Esophagus muscularis mucosa (tissue), 4 donors: ENCODE results near the gene DUOXA1. TPM values are rescaled to one million over a fixed set of nuclear protein-coding genes. Genes with fewer than 3 reads are reported as not detected.
"Not testable (repeated sequence)": the region's sequence is repeated elsewhere in the genome, so short reads cannot be mapped to it uniquely, and the experiment has no call there.

Source experiments
- DNase-seq: peaks from one replicate; pipeline ENCODE4 v3.0.0-alpha.2; 2017; ENCODE audit errors: extremely low spot score
- H3K27ac ChIP-seq, 4 donors: fragments of 200-600 bp; sonication (generic); replicated peaks in 1 of 4; 1 replicate in 3 of 4; 2 replicates in 1 of 4; pipeline ENCODE4 v1.5.1; 2016 to 2019; ENCODE audit warnings: mild to moderate bottlenecking in 1 of 4
- H3K27me3 ChIP-seq, 4 donors: fragments of 200-600 bp; sonication (generic); one replicate each; pipeline versions ENCODE4 v1.5.1 to v1.6.0; 2016 to 2019
- H3K36me3 ChIP-seq, 4 donors: fragments of 200-600 bp; sonication (generic); one replicate each; pipeline ENCODE4 v1.5.1; 2016 to 2019
- H3K4me1 ChIP-seq, 4 donors: fragments of 200-600 bp; sonication (generic); one replicate each; pipeline ENCODE4 v1.5.1; 2016 to 2019
- H3K4me3 ChIP-seq, 4 donors: fragments of 200-600 bp; sonication (generic); 1 replicate in 2 of 4; 2 replicates in 2 of 4; pipeline ENCODE4 v1.5.1; 2016 to 2019; ENCODE audit warnings: mild to moderate bottlenecking in 4 of 4, moderate library complexity in 1 of 4
- H3K9me3 ChIP-seq, 4 donors: fragments of 200-600 bp; sonication (generic); 1 replicate in 3 of 4; 2 replicates in 1 of 4; pipeline ENCODE4 v1.5.1; 2016 to 2019
- EP300 ChIP-seq: sonication (generic); formaldehyde crosslinking; IDR thresholded peaks from one replicate; pipeline ENCODE4 v1.6.1; 2017; ENCODE audit warnings: antibody characterized with exemption
- POLR2A ChIP-seq: fragments of 450-650 bp; IDR thresholded peaks from one replicate; pipeline ENCODE4 v1.6.1; 2017; ENCODE audit warnings: antibody characterized with exemption, moderate library complexity, mild to moderate bottlenecking, low read depth
- POLR2AphosphoS5 ChIP-seq, 2 donors: sonication (generic); formaldehyde crosslinking; IDR thresholded peaks; one replicate each; pipeline ENCODE4 v1.6.1; 2017; ENCODE audit warnings: antibody characterized with exemption in 2 of 2
- WGBS: methylation state at CpG from one replicate; pipeline ENCODE4 v1.1.5; 2018; 5-methylcytosine and 5-hydroxymethylcytosine counted together
- intact Hi-C: fragments of 100-400 bp; cut with DNase I; formaldehyde crosslinking; loops from one replicate; pipeline ENCODE4 v1.15.1; 2023
- total RNA-seq, 4 donors: library from RNA; depleted of rRNA; stranded (reverse); fragments of >200 nt; gene quantifications; one replicate each; pipeline versions ENCODE4 v1.1.0 to v1.2.1, GENCODE V29; 2016
- TF ChIP-seq, protein P1 (sequence below), 3 experiments: fragments of 200-600 bp in 2 of 3; fragments of 450-650 bp in 1 of 3; sonication (generic) in 2 of 3; IDR thresholded peaks; one replicate each; pipeline ENCODE4 v1.5.1; 2017 to 2019; ENCODE audit warnings: antibody characterized with exemption in 3 of 3, mild to moderate bottlenecking in 2 of 3, moderate library complexity in 1 of 3

The DUOXA1 gene
- total RNA-seq, 4 donors from 2014 or later, result 0.13 to 0.52 TPM; not detected in 2

DNA sequence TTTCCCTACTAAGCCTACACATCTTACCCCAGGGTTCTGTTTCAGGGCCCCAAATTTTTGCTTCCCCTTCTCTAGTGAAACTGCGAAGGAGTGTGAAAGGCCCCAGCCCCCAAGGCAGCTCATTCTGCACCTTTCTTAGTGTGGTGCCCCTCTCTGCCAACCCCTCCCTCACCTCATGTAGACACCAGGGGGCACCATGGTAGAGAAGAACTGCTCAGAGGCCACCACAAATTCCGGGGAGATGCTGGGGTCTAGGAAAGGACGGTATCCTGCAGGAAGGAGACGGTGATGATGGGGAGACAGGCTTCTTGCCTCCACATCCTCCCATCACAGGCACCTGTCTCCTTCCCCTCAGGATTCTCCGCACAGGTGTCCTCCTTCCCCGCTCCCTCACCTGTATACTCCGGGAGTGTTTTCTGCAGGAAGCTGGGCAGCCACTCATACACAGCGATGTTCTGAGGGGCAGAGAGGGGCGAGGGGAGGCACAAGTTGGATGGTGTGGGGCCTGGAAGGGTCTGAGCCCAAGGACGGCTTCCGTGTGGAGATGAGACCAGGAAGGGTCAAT, 19.3 kb downstream of the DUOXA1 start:
- Histone ChIP-seq H3K4me1 (peaks cover 14 to 37% (median 23%) of the 10 kb centered on the region in 4 donors), H3K9me3 (no peaks in the 10 kb centered on the region), H3K27me3 (peaks cover 0 to 86% (median 33%) of the 10 kb centered on the region in 4 donors), H3K27ac (no peak overlapping the region), H3K4me3 (no peak overlapping the region), H3K36me3 (no peaks in the 10 kb centered on the region)
- 29% methylated on average over 8 of the region's 11 CpGs for WGBS
- no peak for DNase-seq
- intact Hi-C loops, result no loop called here
- TF ChIP-seq EP300, result no peak
- TF ChIP-seq, protein P1, sequence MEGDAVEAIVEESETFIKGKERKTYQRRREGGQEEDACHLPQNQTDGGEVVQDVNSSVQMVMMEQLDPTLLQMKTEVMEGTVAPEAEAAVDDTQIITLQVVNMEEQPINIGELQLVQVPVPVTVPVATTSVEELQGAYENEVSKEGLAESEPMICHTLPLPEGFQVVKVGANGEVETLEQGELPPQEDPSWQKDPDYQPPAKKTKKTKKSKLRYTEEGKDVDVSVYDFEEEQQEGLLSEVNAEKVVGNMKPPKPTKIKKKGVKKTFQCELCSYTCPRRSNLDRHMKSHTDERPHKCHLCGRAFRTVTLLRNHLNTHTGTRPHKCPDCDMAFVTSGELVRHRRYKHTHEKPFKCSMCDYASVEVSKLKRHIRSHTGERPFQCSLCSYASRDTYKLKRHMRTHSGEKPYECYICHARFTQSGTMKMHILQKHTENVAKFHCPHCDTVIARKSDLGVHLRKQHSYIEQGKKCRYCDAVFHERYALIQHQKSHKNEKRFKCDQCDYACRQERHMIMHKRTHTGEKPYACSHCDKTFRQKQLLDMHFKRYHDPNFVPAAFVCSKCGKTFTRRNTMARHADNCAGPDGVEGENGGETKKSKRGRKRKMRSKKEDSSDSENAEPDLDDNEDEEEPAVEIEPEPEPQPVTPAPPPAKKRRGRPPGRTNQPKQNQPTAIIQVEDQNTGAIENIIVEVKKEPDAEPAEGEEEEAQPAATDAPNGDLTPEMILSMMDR (IDR thresholded peaks at IDR 0.05), result no peak
- no peak for TF ChIP-seq POLR2AphosphoS5 (IDR thresholded peaks at IDR 0.05)
- no peak for TF ChIP-seq POLR2A

DNA sequence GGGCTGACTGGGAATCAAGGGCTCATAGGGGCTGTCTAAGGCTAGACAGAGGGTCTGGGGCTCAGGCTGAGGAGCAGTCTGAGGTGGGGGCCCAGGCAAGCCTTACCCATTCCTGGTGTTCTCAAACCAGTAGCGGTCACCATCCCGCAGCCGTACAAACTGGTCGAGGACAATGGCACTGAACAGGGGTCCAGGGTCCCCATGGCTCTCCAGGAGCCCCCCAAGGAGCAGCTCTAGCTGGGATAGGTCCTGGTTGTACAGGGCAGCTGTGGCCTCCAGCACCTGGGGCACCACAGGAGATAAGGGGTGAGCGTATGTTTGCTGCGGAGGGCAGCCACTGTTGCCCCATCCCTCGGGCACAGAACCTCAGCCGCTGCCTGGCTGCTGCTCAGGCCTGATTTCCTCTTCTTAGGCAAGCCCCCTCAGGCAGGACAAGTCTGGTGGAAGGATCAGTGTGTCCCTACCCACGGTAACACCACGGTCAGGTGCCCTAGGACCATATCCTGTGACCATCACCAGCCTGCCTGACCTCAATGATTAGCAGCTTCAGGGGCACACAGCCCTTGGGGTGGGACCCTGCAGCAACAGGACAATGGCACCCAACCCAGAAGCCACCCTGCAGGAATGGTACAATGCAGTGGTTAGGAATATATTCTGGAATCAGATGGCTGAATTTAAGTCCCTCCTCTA, 21.6 kb downstream of the DUOXA1 start:
- H3K27me3 ChIP-seq, result peaks cover 0 to 64% (median 20%) of the 10 kb centered on the region in 4 donors
- TF ChIP-seq, protein P1 (IDR thresholded peaks at IDR 0.05), result no peak
- TF ChIP-seq EP300, result no peak
- TF ChIP-seq POLR2A, result no peak
- TF ChIP-seq POLR2AphosphoS5 (IDR thresholded peaks at IDR 0.05), result no peak
- intact Hi-C loops, result no loop called here
- H3K36me3 ChIP-seq, result no peaks in the 10 kb centered on the region
- peaks cover 7 to 19% (median 12%) of the 10 kb centered on the region in 4 donors for H3K4me1 ChIP-seq
- H3K27ac ChIP-seq, result no peak overlapping the region
- no peak for DNase-seq
- WGBS, result 93% methylated on average over 5 of the region's 10 CpGs
- no peaks in the 10 kb centered on the region for H3K9me3 ChIP-seq
- H3K4me3 ChIP-seq, result no peak overlapping the region

DNA sequence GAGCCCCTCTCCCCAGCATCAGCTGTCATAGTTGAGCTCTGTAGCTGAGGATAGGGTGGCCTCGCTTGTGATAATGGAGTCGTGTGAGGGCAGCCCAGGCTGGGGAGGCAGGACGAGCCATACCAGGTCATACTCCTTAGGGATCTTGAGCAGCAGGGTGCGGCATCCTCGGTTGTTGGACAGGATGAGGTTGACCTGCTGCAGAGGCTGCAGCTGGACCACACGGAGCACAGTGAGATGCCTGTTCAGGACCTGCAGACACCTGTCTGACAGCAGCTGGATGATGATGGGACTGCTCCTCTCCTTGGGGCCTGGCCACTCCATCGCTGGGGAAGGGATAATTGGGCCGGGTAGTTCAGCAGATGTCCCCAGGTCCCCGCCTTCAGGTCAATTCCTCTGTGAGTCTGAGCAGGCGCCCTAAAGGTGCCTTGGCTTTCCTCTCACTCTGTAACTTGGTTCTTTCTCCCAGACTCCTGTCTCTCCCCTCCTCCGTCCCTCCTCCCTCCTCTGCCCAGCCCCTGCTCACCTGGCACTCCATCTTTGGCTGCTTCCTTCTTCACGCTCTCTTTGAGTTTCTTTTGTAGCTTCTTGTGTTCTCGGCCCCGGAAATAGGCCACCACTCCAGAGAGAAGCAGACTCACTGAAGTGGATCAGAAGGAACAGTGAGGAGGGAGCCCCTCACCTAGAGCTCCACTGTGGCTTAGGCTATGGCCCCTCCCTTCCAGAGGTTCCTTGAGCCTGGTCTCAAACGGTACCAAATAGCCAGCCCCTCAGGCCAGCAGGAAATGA, 23.5 kb downstream of the DUOXA1 start:
- H3K27ac ChIP-seq, result no peak overlapping the region
- H3K36me3 ChIP-seq, result no peaks in the 10 kb centered on the region
- H3K9me3 ChIP-seq, result no peaks in the 10 kb centered on the region
- WGBS, result 89% methylated on average over 12 of the region's 15 CpGs
- no peak for DNase-seq
- peaks cover 0 to 45% (median 2%) of the 10 kb centered on the region in 4 donors for H3K27me3 ChIP-seq
- H3K4me3 ChIP-seq, result no peak overlapping the region
- peaks cover 0 to under 1% (median 0%) of the 10 kb centered on the region in 4 donors for H3K4me1 ChIP-seq
- intact Hi-C loops, result no loop called here
- no peak for TF ChIP-seq EP300
- TF ChIP-seq, protein P1 (IDR thresholded peaks at IDR 0.05), result no peak
- no peak for TF ChIP-seq POLR2A
- TF ChIP-seq POLR2AphosphoS5 (IDR thresholded peaks at IDR 0.05), result no peak

DNA sequence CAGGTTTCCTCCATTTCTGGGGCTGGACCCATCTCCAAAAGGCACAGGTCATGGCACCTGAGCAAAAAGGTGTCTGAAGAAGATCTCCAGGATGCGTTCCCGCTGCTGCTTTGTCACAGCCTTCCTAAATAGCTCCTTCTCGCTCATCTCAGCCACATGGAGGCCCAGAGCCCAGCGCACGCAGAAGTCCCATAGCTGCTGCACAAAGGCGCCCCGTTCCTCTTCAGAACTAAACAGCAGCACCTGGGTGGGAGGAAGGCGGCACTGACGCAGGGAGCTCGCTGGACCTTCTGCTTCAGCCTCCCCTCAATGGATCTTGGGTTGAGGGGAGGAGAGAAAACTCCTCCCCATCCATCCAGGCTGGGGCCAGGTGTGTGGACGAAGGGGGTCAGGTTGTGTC, 24.1 kb downstream of the DUOXA1 start:
- H3K9me3 ChIP-seq, result no peaks in the 10 kb centered on the region
- no peak overlapping the region for H3K4me3 ChIP-seq
- DNase-seq, result no peak
- H3K27me3 ChIP-seq, result peaks cover 0 to 41% (median 2%) of the 10 kb centered on the region in 4 donors
- no peaks in the 10 kb centered on the region for H3K4me1 ChIP-seq
- intact Hi-C loops, result no loop called here
- H3K36me3 ChIP-seq, result no peaks in the 10 kb centered on the region
- 92% methylated on average over 11 of the region's 11 CpGs for WGBS
- TF ChIP-seq EP300, result no peak
- no peak for TF ChIP-seq POLR2A
- TF ChIP-seq, protein P1 (IDR thresholded peaks at IDR 0.05), result no peak
- TF ChIP-seq POLR2AphosphoS5 (IDR thresholded peaks at IDR 0.05), result no peak
- H3K27ac ChIP-seq, result no peak overlapping the region

DNA sequence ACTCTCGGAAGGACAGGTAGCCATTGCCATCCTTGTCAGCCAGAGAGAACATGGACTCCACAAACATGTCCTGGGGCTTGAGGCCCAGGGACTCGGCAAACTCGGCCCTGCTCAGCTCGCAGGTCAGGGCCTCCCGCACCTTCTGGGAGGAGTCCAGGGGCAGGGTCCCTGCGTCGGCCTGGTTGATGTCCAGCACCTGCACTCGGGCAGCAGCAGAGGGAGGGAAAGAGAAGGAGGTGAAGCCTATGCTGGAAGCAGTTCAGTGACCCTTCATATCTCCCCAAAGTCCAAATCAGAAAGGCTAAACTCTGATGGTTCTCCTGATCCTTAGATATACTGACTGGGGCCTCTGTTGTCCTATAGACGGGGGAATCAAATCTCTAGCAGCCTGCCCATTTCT, 25.5 kb downstream of the DUOXA1 start:
- WGBS, result 87% methylated on average over 9 of the region's 9 CpGs

More for the DNA sequence above, 25.5 kb downstream of the DUOXA1 start:
- H3K4me3 ChIP-seq, DNase-seq, H3K27ac ChIP-seq, H3K4me1 ChIP-seq, intact Hi-C loops, H3K36me3 ChIP-seq, H3K9me3 ChIP-seq: not testable (repeated sequence)
- peaks cover 0 to 27% (median 0%) of the 10 kb centered on the region in 4 donors for H3K27me3 ChIP-seq
